Neural cell (in vitro differentiated cells): ENCODE data around the gene SH3RF2. TPM values are rescaled to one million over a fixed set of nuclear protein-coding genes. Genes with fewer than 3 reads are reported as not detected.

Experiments
- H2AFZ ChIP-seq: fragments of 200-600, 300-800 bp; sonication (generic), shearing (Covaris generic); 2 replicates; pipeline ENCODE4 v1.6.0; 2014; ENCODE audit warnings: low read depth, mild to moderate bottlenecking, antibody characterized with exemption, low read length, moderate library complexity
- H3F3A ChIP-seq: fragments of 200-600 bp; shearing (Covaris generic); 2 replicates; pipeline ENCODE4 v1.6.1; 2016; ENCODE audit warnings: mild to moderate bottlenecking, moderate library complexity, mixed read lengths, antibody characterized with exemption, low read length; ENCODE audit not compliant: insufficient read depth, poor library complexity, severe bottlenecking
- H3K27ac ChIP-seq: fragments of 200-600, 300-800 bp; sonication (generic), shearing (Covaris generic); 2 replicates; pipeline ENCODE4 v1.5.1; 2014; ENCODE audit warnings: mild to moderate bottlenecking, low read length, moderate library complexity
- H3K27me3 ChIP-seq: fragments of 300-800, 200-600 bp; sonication (generic), shearing (Covaris generic); 2 replicates; pipeline ENCODE4 v1.6.0; 2014; ENCODE audit warnings: mild to moderate bottlenecking, low read depth, low read length, moderate library complexity; ENCODE audit not compliant: insufficient read depth
- H3K36me3 ChIP-seq: fragments of 300-800, 200-600 bp; sonication (generic), shearing (Covaris generic); 2 replicates; pipeline ENCODE4 v1.5.1; 2014; ENCODE audit warnings: mild to moderate bottlenecking, antibody characterized with exemption, low read length, moderate library complexity; ENCODE audit not compliant: insufficient read depth
- H3K4me2 ChIP-seq: fragments of 300-800, 200-600 bp; sonication (generic), shearing (Covaris generic); 2 replicates; pipeline ENCODE4 v1.6.0; 2014; ENCODE audit warnings: mild to moderate bottlenecking, low read length
- H3K4me3 ChIP-seq: fragments of 300-800, 200-600 bp; sonication (generic), shearing (Covaris generic); 2 replicates; pipeline ENCODE4 v1.5.1; 2014; ENCODE audit warnings: mild to moderate bottlenecking, low read length, moderate library complexity
- H3K79me2 ChIP-seq: fragments of 200-600 bp; shearing (Covaris generic); replicated peaks from 2 replicates; pipeline ENCODE4 v1.6.0; 2014; ENCODE audit warnings: mild to moderate bottlenecking, low read length, moderate library complexity; ENCODE audit not compliant: insufficient read depth
- H3K9ac ChIP-seq: fragments of 300-800, 200-600 bp; sonication (generic), shearing (Covaris generic); 2 replicates; pipeline ENCODE4 v1.6.1; 2016; ENCODE audit warnings: mild to moderate bottlenecking, low read length, mixed read lengths
- H3K9me2 ChIP-seq: fragments of 200-600 bp; shearing (Covaris generic); 2 replicates; pipeline ENCODE4 v1.6.1; 2016; ENCODE audit warnings: mild to moderate bottlenecking, low read length, mixed read lengths; ENCODE audit not compliant: insufficient read depth
- H3K9me3 ChIP-seq: fragments of 200-600, 300-800 bp; sonication (generic), shearing (Covaris generic); 2 replicates; pipeline ENCODE4 v1.6.1; 2016; ENCODE audit warnings: mild to moderate bottlenecking, mixed run types, low read length, moderate library complexity, mixed read lengths
- H4K20me1 ChIP-seq: fragments of 200-600 bp; shearing (Covaris generic); 2 replicates; pipeline ENCODE4 v1.6.1; 2016; ENCODE audit warnings: mild to moderate bottlenecking, mixed run types; ENCODE audit not compliant: insufficient read depth
- EP300 ChIP-seq: fragments of 450-650 bp; conservative IDR thresholded peaks from 2 replicates; pipeline ENCODE4 v1.6.1; 2014; ENCODE audit warnings: antibody characterized with exemption, mild to moderate bottlenecking, moderate library complexity; ENCODE audit not compliant: poor library complexity, severe bottlenecking
- EZH2 ChIP-seq: fragments of 200-600, 300-800 bp; shearing (Covaris generic), sonication (generic); IDR thresholded peaks from 2 replicates; pipeline ENCODE4 v1.6.1; 2014; ENCODE audit warnings: antibody characterized with exemption, low read length, borderline replicate concordance, mild to moderate bottlenecking; ENCODE audit not compliant: insufficient read depth, poor library complexity, severe bottlenecking
- MXI1 ChIP-seq: fragments of 450-650 bp; conservative IDR thresholded peaks from 2 replicates; pipeline ENCODE4 v1.6.1; 2014; ENCODE audit warnings: antibody characterized with exemption, mild to moderate bottlenecking; ENCODE audit not compliant: poor library complexity, severe bottlenecking
- POLR2AphosphoS5 ChIP-seq: IDR thresholded peaks from 2 replicates; pipeline ENCODE4 v1.6.1; 2012
- RAD21 ChIP-seq: fragments of 450-650 bp; conservative IDR thresholded peaks from 2 replicates; pipeline ENCODE4 v1.6.1; 2014; ENCODE audit warnings: antibody characterized with exemption, mild to moderate bottlenecking, moderate library complexity
- SMC3 ChIP-seq: fragments of 450-650 bp; conservative IDR thresholded peaks from 2 replicates; pipeline ENCODE4 v1.6.1; 2014; ENCODE audit warnings: antibody characterized with exemption, mild to moderate bottlenecking, moderate library complexity; ENCODE audit not compliant: poor library complexity
- TAF1 ChIP-seq: IDR thresholded peaks from 2 replicates; pipeline ENCODE4 v1.6.1; 2012; ENCODE audit warnings: low read depth
- polyA plus RNA-seq: library from polyadenylated mRNA; depleted of rRNA; stranded (reverse); fragments of >200 nt; gene quantifications from 2 replicates; pipeline ENCODE4 v1.2.3, GENCODE V29; 2014
- TF ChIP-seq, protein P1 (sequence below): fragments of 450-650 bp; IDR thresholded peaks from 2 replicates; pipeline ENCODE4 v1.5.1; 2014; ENCODE audit warnings: antibody characterized with exemption, mild to moderate bottlenecking, moderate library complexity; ENCODE audit not compliant: poor library complexity, severe bottlenecking
- TF ChIP-seq, protein P2 (sequence below): IDR thresholded peaks from 2 replicates; pipeline ENCODE4 v1.6.1; 2012; ENCODE audit warnings: borderline replicate concordance

Gene SH3RF2
- polyA plus RNA-seq, 1 donor from 2014 or later, result not detected

DNA sequence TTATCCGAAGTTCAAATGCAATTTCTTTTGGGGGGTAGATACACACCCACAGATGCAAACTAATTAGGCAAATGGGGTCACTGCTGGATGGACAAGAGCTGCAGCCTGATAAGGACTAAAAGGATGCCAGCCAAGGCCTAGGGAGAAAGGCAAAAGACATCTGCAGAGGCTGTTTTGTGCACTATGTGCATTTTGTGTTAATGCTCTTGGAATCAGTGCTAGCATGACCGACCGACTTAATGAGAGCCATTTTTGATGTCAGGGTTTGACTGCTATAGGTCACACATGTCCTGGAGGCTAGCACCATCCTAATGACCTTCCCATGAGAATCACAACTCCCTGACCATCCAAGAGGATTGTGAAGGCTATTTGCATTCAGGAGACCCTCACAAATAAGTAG lies 134.4 kb downstream of the SH3RF2 start:
- no peaks in the 10 kb centered on the region for H4K20me1 ChIP-seq
- H3F3A ChIP-seq, result no peaks in the 10 kb centered on the region
- no peak overlapping the region for H3K4me3 ChIP-seq
- no peak overlapping the region for H3K27ac ChIP-seq
- H2AFZ ChIP-seq, result no peak overlapping the region
- H3K79me2 ChIP-seq, result no peaks in the 10 kb centered on the region
- no peaks in the 10 kb centered on the region for H3K9me2 ChIP-seq
- H3K36me3 ChIP-seq, result no peaks in the 10 kb centered on the region
- no peak overlapping the region for H3K9ac ChIP-seq
- TF ChIP-seq RAD21 (no peak), EP300 (no peak), POLR2AphosphoS5 (no peak), EZH2 (no peak), TAF1 (no peak), MXI1 (no peak), SMC3 (no peak)
- TF ChIP-seq, protein P1, sequence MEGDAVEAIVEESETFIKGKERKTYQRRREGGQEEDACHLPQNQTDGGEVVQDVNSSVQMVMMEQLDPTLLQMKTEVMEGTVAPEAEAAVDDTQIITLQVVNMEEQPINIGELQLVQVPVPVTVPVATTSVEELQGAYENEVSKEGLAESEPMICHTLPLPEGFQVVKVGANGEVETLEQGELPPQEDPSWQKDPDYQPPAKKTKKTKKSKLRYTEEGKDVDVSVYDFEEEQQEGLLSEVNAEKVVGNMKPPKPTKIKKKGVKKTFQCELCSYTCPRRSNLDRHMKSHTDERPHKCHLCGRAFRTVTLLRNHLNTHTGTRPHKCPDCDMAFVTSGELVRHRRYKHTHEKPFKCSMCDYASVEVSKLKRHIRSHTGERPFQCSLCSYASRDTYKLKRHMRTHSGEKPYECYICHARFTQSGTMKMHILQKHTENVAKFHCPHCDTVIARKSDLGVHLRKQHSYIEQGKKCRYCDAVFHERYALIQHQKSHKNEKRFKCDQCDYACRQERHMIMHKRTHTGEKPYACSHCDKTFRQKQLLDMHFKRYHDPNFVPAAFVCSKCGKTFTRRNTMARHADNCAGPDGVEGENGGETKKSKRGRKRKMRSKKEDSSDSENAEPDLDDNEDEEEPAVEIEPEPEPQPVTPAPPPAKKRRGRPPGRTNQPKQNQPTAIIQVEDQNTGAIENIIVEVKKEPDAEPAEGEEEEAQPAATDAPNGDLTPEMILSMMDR, result no peak
- TF ChIP-seq, protein P2, sequence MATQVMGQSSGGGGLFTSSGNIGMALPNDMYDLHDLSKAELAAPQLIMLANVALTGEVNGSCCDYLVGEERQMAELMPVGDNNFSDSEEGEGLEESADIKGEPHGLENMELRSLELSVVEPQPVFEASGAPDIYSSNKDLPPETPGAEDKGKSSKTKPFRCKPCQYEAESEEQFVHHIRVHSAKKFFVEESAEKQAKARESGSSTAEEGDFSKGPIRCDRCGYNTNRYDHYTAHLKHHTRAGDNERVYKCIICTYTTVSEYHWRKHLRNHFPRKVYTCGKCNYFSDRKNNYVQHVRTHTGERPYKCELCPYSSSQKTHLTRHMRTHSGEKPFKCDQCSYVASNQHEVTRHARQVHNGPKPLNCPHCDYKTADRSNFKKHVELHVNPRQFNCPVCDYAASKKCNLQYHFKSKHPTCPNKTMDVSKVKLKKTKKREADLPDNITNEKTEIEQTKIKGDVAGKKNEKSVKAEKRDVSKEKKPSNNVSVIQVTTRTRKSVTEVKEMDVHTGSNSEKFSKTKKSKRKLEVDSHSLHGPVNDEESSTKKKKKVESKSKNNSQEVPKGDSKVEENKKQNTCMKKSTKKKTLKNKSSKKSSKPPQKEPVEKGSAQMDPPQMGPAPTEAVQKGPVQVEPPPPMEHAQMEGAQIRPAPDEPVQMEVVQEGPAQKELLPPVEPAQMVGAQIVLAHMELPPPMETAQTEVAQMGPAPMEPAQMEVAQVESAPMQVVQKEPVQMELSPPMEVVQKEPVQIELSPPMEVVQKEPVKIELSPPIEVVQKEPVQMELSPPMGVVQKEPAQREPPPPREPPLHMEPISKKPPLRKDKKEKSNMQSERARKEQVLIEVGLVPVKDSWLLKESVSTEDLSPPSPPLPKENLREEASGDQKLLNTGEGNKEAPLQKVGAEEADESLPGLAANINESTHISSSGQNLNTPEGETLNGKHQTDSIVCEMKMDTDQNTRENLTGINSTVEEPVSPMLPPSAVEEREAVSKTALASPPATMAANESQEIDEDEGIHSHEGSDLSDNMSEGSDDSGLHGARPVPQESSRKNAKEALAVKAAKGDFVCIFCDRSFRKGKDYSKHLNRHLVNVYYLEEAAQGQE, result no peak
- H3K4me2 ChIP-seq, result no peak overlapping the region
- H3K27me3 ChIP-seq, result no peaks in the 10 kb centered on the region
- no peaks in the 10 kb centered on the region for H3K9me3 ChIP-seq

DNA sequence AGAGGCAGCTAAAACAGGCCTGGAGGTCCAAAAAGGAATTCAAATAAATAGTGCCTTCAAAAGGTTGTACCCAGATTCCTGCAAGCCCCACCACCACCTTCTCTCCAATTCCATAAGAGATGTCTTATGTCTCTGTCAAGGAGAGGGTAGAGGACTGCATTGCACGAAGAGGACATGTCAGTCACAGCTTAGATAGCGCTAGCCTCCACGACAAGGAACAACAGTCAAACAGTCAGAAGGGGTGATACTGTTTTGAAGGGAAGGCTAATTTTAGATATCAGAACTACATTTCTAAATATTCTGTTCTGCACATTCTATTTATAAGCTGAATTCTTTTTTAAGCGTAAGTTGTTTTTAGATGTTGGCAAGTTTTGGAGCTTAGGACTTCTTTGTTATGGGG lies 134.8 kb downstream of the SH3RF2 start:
- Histone ChIP-seq H3K9ac (no peak overlapping the region), H3K4me2 (no peak overlapping the region), H3K27me3 (no peaks in the 10 kb centered on the region), H3K9me2 (no peaks in the 10 kb centered on the region), H2AFZ (no peak overlapping the region), H3F3A (no peaks in the 10 kb centered on the region), H3K9me3 (no peaks in the 10 kb centered on the region), H3K36me3 (no peaks in the 10 kb centered on the region), H3K79me2 (no peaks in the 10 kb centered on the region), H4K20me1 (no peaks in the 10 kb centered on the region), H3K4me3 (no peak overlapping the region), H3K27ac (no peak overlapping the region)
- TF ChIP-seq, protein P1, result no peak
- TF ChIP-seq EP300 (no peak), EZH2 (no peak), MXI1 (no peak), SMC3 (no peak), RAD21 (no peak), TAF1 (no peak), POLR2AphosphoS5 (no peak)
- TF ChIP-seq, protein P2, result no peak
